GM21526 (cell line): Measurements from ENCODE around the gene GON7.
"Not testable (repeated sequence)": the region's sequence is repeated elsewhere in the genome, so short reads cannot be mapped to it uniquely, and the experiment has no call there.

Source experiments
- ATAC-seq: cut with Tn5 transposase; IDR thresholded peaks from one replicate; pipeline ENCODE4 v1.9.1; 2021; ENCODE audit warnings: moderate library complexity; ENCODE audit not compliant: unreplicated experiment, low FRiP score

Gene GON7, protein sequence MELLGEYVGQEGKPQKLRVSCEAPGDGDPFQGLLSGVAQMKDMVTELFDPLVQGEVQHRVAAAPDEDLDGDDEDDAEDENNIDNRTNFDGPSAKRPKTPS

DNA sequence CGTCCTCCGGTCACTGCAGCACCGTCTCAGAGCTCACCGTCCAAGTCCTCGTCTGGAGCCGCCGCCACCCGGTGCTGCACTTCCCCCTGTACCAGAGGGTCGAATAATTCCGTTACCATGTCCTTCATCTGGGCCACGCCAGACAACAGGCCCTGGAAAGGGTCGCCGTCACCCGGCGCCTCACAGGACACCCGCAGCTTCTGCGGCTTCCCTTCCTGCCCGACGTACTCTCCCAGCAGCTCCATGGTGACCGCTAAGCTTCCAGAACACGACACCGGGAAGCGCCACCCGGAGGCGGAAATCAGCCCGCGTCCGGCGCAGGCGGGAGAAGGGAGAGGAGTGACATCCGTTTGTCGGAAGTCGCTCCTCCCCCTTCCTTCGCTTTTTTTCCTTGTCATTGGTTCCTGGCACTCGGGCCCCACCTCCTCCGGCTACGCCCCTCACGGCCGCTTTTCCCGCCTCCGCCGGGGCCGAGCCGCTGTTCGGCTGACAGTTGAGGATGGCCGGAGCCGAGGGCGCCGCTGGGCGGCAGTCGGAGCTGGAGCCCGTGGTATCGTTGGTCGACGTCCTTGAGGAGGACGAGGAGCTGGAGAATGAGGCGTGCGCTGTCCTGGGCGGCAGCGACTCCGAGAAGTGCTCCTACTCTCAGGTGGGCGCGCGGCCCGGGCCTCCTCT, at the start of gene GON7, which contains the start of gene UBR7:
Gene GON7 (minus strand): TSS at position 273 of the 675 bp plus-strand sequence. CDS start 28 bp downstream, at position 245.
Gene UBR7 (plus strand): TSS at position 464 of the 675 bp plus-strand sequence. CDS start 36 bp downstream, at position 500.
- peak; percentile 78 for ATAC-seq

- ATAC-seq = no peak
Measured at GRCh38 chr14:93249128-93249831, 42.4 kb upstream of the GON7 start.

GRCh38 chr14:93246534-93246933, 39.7 kb upstream of the GON7 start:
- ATAC-seq = no peak

DNA sequence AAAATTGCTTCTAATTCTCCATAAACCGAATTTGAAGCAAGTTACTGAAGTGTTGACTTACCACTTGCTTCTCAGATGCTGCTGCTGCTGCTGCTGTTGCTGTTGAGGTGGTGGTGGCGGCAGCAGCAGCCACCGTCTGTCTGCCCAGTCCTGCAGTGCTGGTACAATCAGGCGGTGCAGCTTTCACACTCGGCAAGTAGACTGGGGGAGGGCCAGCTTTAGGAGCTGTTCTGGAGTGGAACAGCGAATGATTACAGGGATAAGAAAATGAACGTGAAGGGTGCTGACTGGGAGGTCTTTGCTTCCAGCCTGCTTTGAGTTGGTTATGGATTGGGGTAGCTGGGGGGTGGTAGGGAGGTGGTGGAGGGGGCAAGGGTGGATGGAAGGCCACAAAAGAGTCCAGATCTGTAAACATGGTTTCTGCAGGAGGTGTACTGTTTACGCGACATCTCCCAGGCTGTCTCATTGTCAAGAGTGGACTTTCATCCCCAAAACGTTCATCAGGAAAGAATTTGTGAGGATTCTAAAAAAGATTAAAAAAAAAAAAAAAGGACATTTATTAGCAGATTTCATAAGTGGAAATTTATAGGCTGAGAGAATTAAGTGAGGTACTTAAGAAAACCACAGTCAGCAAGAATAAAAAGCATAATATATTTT, 39.0 kb upstream of the GON7 start:
- no peak for ATAC-seq

DNA sequence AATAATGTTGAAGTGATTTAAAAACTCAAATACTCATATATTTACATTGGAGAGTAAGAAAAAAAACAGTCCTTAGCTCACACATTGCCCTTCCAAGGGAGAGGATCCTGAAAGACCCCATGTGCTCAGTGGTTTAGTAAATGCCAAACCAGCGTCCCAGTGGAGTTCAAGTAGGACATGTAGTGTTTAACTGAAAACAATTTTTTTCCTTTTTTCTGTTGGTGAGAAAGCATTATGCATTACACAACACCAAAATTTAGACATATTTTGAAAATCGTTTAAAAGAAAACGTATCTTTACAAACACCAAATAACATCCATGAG, 33.8 kb upstream of the GON7 start:
- ATAC-seq = no peak

DNA sequence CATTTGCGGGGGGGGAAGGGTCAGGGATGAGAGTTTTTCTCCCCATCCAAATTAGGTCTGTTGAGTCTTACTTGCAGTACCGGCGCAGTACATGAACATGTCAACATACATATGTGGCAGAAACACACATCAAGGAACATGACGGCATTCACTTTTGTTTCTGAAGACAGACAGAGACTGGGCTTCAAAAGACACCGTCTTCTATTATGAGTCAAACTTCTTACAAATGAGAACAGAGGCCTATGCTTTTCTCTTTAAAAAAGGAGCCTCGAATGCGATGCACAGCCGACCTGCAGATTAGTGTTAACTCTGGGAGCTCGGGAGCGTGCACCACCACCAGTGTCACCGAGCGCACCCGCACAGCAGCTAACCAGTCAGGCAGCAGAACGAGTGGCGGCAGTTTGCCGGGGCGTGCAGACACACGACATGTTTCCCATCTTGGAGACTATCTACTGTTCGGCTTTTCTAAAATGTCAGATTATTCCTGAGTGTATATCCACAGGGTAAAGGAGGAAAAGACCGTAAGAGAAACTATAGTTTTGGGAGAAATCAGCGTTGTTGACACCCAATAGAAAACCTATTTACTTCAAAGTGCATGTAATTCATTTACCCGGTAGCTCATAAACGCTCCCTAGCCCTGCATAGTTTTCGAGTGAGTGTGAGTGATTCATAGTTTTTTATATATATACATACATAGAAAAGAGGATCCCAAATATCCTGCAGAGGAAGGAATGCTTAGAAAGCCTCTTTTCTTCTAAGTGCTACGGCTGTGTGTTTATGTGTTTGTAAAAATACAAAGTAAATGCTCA, 33.2 kb upstream of the GON7 start:
- ATAC-seq = no peak

GRCh38 chr14:93234798-93235197, 27.9 kb upstream of the GON7 start:
- no peak for ATAC-seq

GRCh38 chr14:93233078-93233477, 26.2 kb upstream of the GON7 start:
- not testable (repeated sequence) for ATAC-seq

DNA sequence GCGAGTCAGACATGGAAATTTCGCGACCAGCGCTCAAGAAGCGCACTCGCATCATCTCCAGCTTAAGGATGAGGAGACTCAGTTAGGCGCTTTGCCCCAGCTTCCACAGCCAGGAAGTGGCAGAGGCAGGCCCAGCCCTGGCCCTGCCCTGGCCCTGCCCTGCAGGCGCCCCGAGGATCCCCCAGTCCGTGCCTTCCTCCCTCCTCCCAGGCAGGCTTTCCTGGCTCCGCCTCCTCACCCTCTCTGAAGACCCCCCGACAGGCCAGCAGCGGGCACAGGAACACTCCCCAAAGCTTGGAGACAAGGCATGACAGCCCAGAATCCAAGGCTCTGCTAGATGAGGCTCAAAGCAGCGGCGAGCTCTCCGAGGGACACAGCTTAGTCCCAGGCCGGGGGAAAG, 25.3 kb upstream of the GON7 start:
- no peak for ATAC-seq

DNA sequence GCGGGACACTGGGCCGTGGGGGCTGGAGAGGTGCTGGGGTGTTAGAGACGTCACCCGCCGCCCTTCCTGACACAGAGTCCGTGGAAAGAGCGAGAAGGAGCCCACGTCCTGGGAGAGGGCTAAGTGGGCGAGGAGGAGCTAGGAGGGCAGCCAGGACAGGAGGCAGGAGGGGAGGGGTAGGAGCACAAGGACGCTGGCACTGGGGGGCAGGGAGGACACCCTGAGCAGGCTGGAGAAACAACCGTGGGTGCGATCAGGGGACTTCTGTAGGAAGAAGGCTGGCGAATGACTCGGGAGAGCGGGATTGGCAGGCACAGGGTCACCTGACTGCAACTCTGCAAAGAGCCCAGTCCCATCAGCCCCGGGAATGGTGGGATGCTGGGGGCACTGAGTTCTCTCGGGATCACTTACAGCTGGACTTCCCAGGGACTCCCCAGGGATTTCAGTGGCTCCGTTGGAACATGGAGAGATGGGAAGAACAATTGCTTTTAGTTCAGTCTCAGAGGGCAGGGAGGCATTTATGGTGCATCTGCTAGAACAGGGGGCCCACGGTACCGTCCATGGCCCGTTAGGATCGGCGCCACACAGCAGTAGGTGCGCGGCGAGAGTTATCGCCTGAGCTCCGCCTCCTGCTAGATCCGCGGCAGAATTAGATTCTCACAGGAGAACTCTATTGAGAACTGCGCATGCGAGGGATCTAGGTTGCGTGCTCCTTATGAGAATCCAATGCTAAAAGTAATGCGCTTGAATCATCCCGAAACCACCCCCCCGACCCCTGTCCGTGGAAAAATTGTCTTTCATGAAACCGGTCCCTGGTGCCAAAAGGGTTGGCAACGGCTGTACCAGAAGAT, 24.5 kb upstream of the GON7 start:
- ATAC-seq = no peak

DNA sequence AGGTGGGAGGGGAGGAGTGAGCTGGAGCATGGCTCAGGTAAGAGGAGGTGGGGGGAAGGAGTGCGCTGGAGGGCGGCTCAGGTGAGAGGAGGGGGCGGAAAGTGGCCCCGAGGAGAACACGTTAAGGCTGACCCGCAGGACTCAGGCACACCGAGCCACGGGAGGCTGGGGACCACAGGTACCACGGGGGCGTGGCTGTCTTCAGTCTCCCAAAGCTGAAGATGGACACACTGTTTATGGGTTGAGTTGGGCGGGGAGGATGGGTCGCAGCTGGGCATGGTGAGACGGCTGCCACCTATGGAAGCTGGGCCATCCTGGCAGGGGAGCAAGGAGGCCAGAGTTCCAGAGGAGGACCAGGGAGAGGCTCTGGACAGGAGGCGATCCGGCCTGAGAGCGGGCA, 23.7 kb upstream of the GON7 start:
- no peak for ATAC-seq

DNA sequence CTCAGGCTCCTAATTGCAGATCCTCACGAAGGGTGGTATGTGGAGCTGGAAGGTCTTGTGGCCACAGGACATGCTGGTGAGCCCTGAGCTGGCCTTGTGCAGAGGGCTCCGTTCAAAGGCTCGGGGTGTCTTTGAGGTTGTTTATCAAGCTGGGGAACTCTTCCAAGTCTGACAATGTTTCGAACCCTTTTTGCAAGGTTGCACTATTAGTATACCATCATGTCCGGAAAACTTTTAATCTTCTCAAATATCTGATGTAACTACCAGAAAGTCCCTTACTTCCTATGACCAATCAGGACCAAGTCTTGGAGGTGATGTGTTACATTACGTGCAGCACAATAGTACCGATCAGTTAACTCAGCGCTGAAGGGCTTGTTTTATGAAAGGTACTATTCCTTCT, 21.7 kb upstream of the GON7 start:
- no peak for ATAC-seq

GRCh38 chr14:93223565-93223964, 16.7 kb upstream of the GON7 start:
- no peak for ATAC-seq

DNA sequence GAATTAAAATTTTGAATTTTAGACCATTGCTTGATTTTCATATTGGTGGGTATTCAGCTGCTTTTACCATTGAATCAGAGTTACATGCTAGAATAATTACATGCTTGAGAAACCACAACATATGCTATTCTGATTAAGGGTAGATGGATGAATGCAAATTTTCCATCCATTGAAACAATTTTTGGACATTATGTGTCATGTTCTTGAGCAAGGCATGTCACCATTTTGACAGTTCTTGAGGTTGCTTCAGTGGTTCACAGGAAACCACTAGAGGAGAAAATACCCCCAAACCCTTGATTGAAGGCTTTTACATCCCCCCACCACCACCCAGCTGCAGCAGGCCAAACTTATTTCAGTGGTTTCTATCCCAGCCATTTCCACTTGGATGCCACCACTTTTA, 13.6 kb upstream of the GON7 start:
- ATAC-seq = no peak

- peak; percentile 66 for ATAC-seq
Measured at GRCh38 chr14:93219103-93219726, 12.3 kb upstream of the GON7 start.

GRCh38 chr14:93214598-93214997, 7.7 kb upstream of the GON7 start:
- ATAC-seq = no peak

DNA sequence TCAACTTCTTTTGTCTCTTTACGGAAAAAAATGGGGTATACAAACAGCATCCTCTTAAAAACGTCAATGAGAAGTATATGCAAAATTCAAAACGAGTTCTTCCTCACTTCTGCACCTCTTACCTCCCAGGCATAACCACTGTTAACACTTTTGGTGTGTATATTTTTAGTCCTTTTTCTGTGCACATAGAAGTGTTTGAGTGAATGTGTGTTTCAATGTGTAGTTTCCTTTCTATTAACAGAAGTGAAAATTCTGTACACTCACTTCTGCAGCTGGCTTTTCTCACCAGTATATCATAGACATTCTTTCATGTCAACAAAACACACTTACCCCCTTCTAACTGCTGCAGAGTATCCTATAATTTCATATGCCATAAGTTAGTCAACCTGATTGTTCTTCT, 5.6 kb upstream of the GON7 start:
- peak; percentile 63 for ATAC-seq

DNA sequence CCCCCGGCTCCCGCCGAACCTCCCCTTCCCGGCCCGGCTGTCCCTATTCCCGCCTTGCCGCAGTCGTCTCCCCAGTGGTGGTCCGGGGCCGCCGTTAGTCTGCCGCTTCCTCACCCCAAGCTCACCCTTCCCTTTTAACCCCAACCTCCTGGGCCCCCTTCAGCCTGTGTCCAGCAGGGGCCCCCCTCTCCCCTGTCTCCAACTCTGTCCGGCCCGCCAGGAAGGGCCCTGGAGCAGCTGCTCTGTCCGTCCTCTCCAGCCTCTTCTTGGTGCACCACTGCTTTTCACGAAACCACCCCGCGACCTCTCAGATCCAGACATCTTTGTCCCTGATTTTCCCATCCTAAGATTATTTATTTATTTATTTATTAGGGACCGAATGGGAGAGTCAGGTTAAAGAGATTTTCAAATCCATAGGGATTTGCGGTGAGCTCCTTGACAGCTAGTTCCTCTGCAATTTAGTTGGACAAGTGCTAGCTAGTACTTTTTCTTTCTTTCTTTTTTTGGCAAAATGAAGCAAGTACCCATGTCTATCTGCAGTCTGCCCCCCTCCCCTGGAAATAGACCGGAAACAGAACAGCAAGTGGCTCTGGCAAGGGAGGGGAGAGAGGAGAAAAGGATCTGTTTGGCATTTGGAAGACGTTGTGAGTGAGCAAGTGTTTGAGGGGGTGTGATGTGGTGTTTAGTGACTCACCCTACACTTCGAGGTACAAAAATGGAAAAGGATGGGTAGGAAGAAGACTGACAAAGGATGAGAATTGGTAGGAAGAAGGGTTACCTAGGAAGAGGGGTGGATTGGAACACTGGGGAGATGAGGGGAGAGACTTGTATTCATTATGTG, 823 bp upstream of the GON7 start:
- peak; percentile 28 for ATAC-seq
